ENCODE results near the gene TEAD1. TPM values are rescaled to one million over a fixed set of nuclear protein-coding genes. Genes with fewer than 3 reads are reported as not detected.

The TEAD1 gene
- total RNA-seq, 1 donor from 2014 or later, result 62.5 TPM

GRCh38 chr11:12629601-12630313 is 44.5 kb upstream of the TEAD1 start:
- Mint-ChIP-seq H3K27me3 (ENCODE audit: unreplicated experiment) (no peaks in the 10 kb centered on the region), H3K4me3 (ENCODE audit: unreplicated experiment) (no peak overlapping the region), H3K27ac (ENCODE audit: unreplicated experiment) (no peak overlapping the region), H3K9me3 (ENCODE audit: unreplicated experiment) (peaks cover 2% of the 10 kb centered on the region), H3K4me1 (ENCODE audit: low read depth, unreplicated experiment) (no peaks in the 10 kb centered on the region), H3K36me3 (ENCODE audit: unreplicated experiment) (no peaks in the 10 kb centered on the region)
- no peak for TF ChIP-seq CTCF (IDR thresholded peaks at IDR 0.05; ENCODE audit: partially characterized antibody, unreplicated experiment)
- no peak for DNase-seq

GRCh38 chr11:12631651-12632050 is 42.6 kb upstream of the TEAD1 start:
- Mint-ChIP-seq H3K27me3 (ENCODE audit: unreplicated experiment) (no peaks in the 10 kb centered on the region), H3K27ac (ENCODE audit: unreplicated experiment) (no peak overlapping the region), H3K36me3 (ENCODE audit: unreplicated experiment) (no peaks in the 10 kb centered on the region), H3K9me3 (ENCODE audit: unreplicated experiment) (peaks cover 2% of the 10 kb centered on the region), H3K4me1 (ENCODE audit: low read depth, unreplicated experiment) (no peaks in the 10 kb centered on the region), H3K4me3 (ENCODE audit: unreplicated experiment) (no peak overlapping the region)
- no peak for TF ChIP-seq CTCF (IDR thresholded peaks at IDR 0.05; ENCODE audit: partially characterized antibody, unreplicated experiment)
- no peak for DNase-seq

GRCh38 chr11:12634329-12634728 is 39.9 kb upstream of the TEAD1 start:
- no peak for DNase-seq
- TF ChIP-seq CTCF (IDR thresholded peaks at IDR 0.05; ENCODE audit: partially characterized antibody, unreplicated experiment), result no peak
- H3K27ac Mint-ChIP-seq (ENCODE audit: unreplicated experiment), result no peak overlapping the region
- peaks cover 4% of the 10 kb centered on the region for H3K27me3 Mint-ChIP-seq (ENCODE audit: unreplicated experiment)
- no peak overlapping the region for H3K4me3 Mint-ChIP-seq (ENCODE audit: unreplicated experiment)
- H3K9me3 Mint-ChIP-seq (ENCODE audit: unreplicated experiment), result no peaks in the 10 kb centered on the region
- H3K4me1 Mint-ChIP-seq (ENCODE audit: low read depth, unreplicated experiment), result peaks cover 3% of the 10 kb centered on the region
- H3K36me3 Mint-ChIP-seq (ENCODE audit: unreplicated experiment), result no peaks in the 10 kb centered on the region

- H3K4me3 Mint-ChIP-seq (ENCODE audit: unreplicated experiment), result no peak overlapping the region
- no peak overlapping the region for H3K27ac Mint-ChIP-seq (ENCODE audit: unreplicated experiment)
- DNase-seq, result peak; percentile 22
- H3K4me1 Mint-ChIP-seq (ENCODE audit: low read depth, unreplicated experiment), result peaks cover 3% of the 10 kb centered on the region
- TF ChIP-seq CTCF (IDR thresholded peaks at IDR 0.05; ENCODE audit: partially characterized antibody, unreplicated experiment), result no peak
- H3K36me3 Mint-ChIP-seq (ENCODE audit: unreplicated experiment), result peaks cover 4% of the 10 kb centered on the region
- H3K9me3 Mint-ChIP-seq (ENCODE audit: unreplicated experiment), result peaks cover 5% of the 10 kb centered on the region
- peaks cover 12% of the 10 kb centered on the region for H3K27me3 Mint-ChIP-seq (ENCODE audit: unreplicated experiment)
These were observed 37.3 kb upstream of the TEAD1 start for GRCh38 chr11:12636871-12637410.

- Mint-ChIP-seq H3K9me3 (ENCODE audit: unreplicated experiment) (peaks cover 8% of the 10 kb centered on the region), H3K27ac (ENCODE audit: unreplicated experiment) (no peak overlapping the region), H3K4me1 (ENCODE audit: low read depth, unreplicated experiment) (peaks cover 3% of the 10 kb centered on the region), H3K4me3 (ENCODE audit: unreplicated experiment) (no peak overlapping the region), H3K36me3 (ENCODE audit: unreplicated experiment) (peaks cover 4% of the 10 kb centered on the region), H3K27me3 (ENCODE audit: unreplicated experiment) (peaks cover 14% of the 10 kb centered on the region)
- no peak for DNase-seq
- no peak for TF ChIP-seq CTCF (IDR thresholded peaks at IDR 0.05; ENCODE audit: partially characterized antibody, unreplicated experiment)
These were observed 34.8 kb upstream of the TEAD1 start for GRCh38 chr11:12639388-12639787.
